ENCODE data around the gene SLC38A4. TPM values are rescaled to one million over a fixed set of nuclear protein-coding genes. Genes with fewer than 3 reads are reported as not detected.

The SLC38A4 gene
- not detected in 2 replicates for total RNA-seq

- Mint-ChIP-seq H3K27ac (no peak within 1 kb of the TSS), H3K4me3 (no peak within 1 kb of the TSS), H3K9me3 (no peaks in the 10 kb centered on the region), H3K27me3 (peaks cover 67% of the 10 kb centered on the region), H3K36me3 (ENCODE audit: low read depth) (no peaks in the 10 kb centered on the region), H3K4me1 (peaks cover 2% of the 10 kb centered on the region)
- CTCF ChIA-PET = no interaction called here
- intact Hi-C loops (cut with micrococcal nuclease) = no loop called here
- DNase-seq (no peak), ATAC-seq (ENCODE audit: low read depth) (no peak)
- POLR2A ChIA-PET = no interaction called here
- TF ChIP-seq CTCF (IDR thresholded peaks at IDR 0.05) = no peak
Measured at GRCh38 chr12:46825591-46826414, at the start of gene SLC38A4. TSS of gene SLC38A4 (minus strand) at chr12:46825997. CDS start at chr12:46793071, 32,926 bp downstream.

- Mint-ChIP-seq H3K4me1 (no peaks in the 10 kb centered on the region), H3K9me3 (peaks cover 2% of the 10 kb centered on the region), H3K36me3 (ENCODE audit: low read depth) (no peaks in the 10 kb centered on the region), H3K27ac (no peak overlapping the region), H3K27me3 (peaks cover 23% of the 10 kb centered on the region), H3K4me3 (no peak overlapping the region)
- intact Hi-C loops (cut with micrococcal nuclease) = no loop called here
- DNase-seq (no peak), ATAC-seq (ENCODE audit: low read depth) (no peak)
- no peak for TF ChIP-seq CTCF (IDR thresholded peaks at IDR 0.05)
- ChIA-PET CTCF (no interaction called here), POLR2A (no interaction called here)
Measured at GRCh38 chr12:46875095-46875494, 49.3 kb upstream of the SLC38A4 start.

GRCh38 chr12:46874642-46875041 lies 48.8 kb upstream of the SLC38A4 start:
- TF ChIP-seq CTCF (IDR thresholded peaks at IDR 0.05) = no peak
- Mint-ChIP-seq H3K4me3 (no peak overlapping the region), H3K4me1 (no peaks in the 10 kb centered on the region), H3K27me3 (peaks cover 19% of the 10 kb centered on the region), H3K9me3 (peaks cover 2% of the 10 kb centered on the region), H3K27ac (no peak overlapping the region), H3K36me3 (ENCODE audit: low read depth) (no peaks in the 10 kb centered on the region)
- intact Hi-C loops (cut with micrococcal nuclease) = no loop called here
- CTCF ChIA-PET = no interaction called here
- no peak for DNase-seq
- ATAC-seq (ENCODE audit: low read depth) = no peak
- POLR2A ChIA-PET = no interaction called here

DNA sequence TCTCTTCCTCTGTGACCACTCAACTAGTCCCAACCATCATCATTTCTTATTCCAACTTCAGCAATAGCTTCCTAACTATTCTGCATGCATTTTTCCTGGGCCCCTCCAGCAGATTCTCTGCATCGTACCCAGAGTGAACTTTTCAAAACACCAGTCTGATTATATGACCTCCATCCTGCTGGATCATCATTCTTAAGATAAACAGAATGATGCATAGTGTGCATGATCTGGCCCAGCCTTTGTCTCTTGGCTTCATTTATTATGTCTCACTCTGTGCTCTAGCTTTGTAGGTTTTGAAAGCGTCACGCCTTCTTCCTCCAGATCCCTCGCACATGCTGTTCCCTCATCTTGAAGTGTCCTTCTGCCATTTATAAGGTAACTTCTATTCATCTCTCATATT lies 46.3 kb upstream of the SLC38A4 start:
- ATAC-seq (ENCODE audit: low read depth) (no peak), DNase-seq (no peak)
- no peak overlapping the region for H3K4me3 Mint-ChIP-seq
- TF ChIP-seq CTCF (IDR thresholded peaks at IDR 0.05) = no peak
- H3K4me1 Mint-ChIP-seq = no peaks in the 10 kb centered on the region
- CTCF ChIA-PET = no interaction called here
- intact Hi-C loops (cut with micrococcal nuclease) = no loop called here
- no peaks in the 10 kb centered on the region for H3K36me3 Mint-ChIP-seq (ENCODE audit: low read depth)
- peaks cover 9% of the 10 kb centered on the region for H3K27me3 Mint-ChIP-seq
- H3K9me3 Mint-ChIP-seq = peaks cover 2% of the 10 kb centered on the region
- H3K27ac Mint-ChIP-seq = no peak overlapping the region
- POLR2A ChIA-PET = no interaction called here

DNA sequence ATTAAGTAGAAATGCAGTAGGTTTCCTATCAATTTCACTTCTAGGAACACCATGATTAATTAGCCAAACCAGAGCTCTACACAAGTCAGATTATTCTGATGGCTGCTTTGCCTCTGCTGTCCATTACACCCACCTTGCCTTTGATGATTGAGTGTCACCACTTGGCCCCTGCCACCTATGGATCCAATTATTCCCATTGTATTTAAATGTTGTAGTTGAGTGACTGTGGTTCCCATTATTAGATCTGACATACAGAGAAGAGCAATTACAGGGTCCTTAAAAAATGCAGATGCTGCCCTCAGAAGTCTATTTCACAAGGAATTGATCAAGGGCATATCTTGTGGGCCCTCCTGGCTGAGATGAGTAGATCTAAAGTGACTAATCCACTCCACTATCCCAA lies 39.5 kb upstream of the SLC38A4 start:
- ChIA-PET POLR2A (no interaction called here), CTCF (no interaction called here)
- H3K27ac Mint-ChIP-seq = no peak overlapping the region
- no peaks in the 10 kb centered on the region for H3K36me3 Mint-ChIP-seq (ENCODE audit: low read depth)
- DNase-seq (no peak), ATAC-seq (ENCODE audit: low read depth) (no peak)
- peaks cover 2% of the 10 kb centered on the region for H3K27me3 Mint-ChIP-seq
- H3K4me3 Mint-ChIP-seq = no peak overlapping the region
- no peaks in the 10 kb centered on the region for H3K4me1 Mint-ChIP-seq
- intact Hi-C loops (cut with micrococcal nuclease) = no loop called here
- peaks cover 14% of the 10 kb centered on the region for H3K9me3 Mint-ChIP-seq
- no peak for TF ChIP-seq CTCF (IDR thresholded peaks at IDR 0.05)

Data from activated B cell treated with CpG ODN at 0.5 μM for 24 hours (primary cell).